HEK293 (cell line): ENCODE results near the gene C22orf39.

Experiments
- BCL11A ChIP-seq: fragments of 450-650 bp; formaldehyde crosslinking; IDR thresholded peaks from 2 replicates; pipeline ENCODE4 v1.5.1; 2016; ENCODE audit warnings: low read depth, missing biosample characterization, missing genetic modification characterization
- BCL11B ChIP-seq: fragments of 450-650 bp; formaldehyde crosslinking; IDR thresholded peaks from 2 replicates; pipeline ENCODE4 v1.5.1; 2016; ENCODE audit warnings: low read depth, missing biosample characterization, missing genetic modification characterization
- KLF1 ChIP-seq: fragments of 450-650 bp; formaldehyde crosslinking; IDR thresholded peaks from 2 replicates; pipeline ENCODE4 v1.5.1; 2016; ENCODE audit warnings: missing biosample characterization, missing genetic modification characterization
- MYNN ChIP-seq: fragments of 450-650 bp; formaldehyde crosslinking; IDR thresholded peaks from 2 replicates; pipeline ENCODE4 v1.5.1; 2016; ENCODE audit warnings: missing biosample characterization, missing genetic modification characterization, borderline replicate concordance
- PRDM4 ChIP-seq: fragments of 450-650 bp; formaldehyde crosslinking; IDR thresholded peaks from 2 replicates; pipeline ENCODE4 v1.5.1; 2017; ENCODE audit warnings: missing biosample characterization, missing genetic modification characterization
- ZBTB21 ChIP-seq: fragments of 450-650 bp; formaldehyde crosslinking; IDR thresholded peaks from 2 replicates; pipeline ENCODE4 v1.5.1; 2017; ENCODE audit warnings: missing biosample characterization, missing genetic modification characterization
- ZNF138 ChIP-seq: fragments of 450-650 bp; formaldehyde crosslinking; IDR thresholded peaks from 2 replicates; pipeline ENCODE4 v1.5.1; 2016; ENCODE audit warnings: missing biosample characterization, missing genetic modification characterization, borderline replicate concordance
- ZNF175 ChIP-seq: fragments of 450-650 bp; formaldehyde crosslinking; IDR thresholded peaks from 2 replicates; pipeline ENCODE4 v1.5.1; 2016; ENCODE audit warnings: missing biosample characterization, missing genetic modification characterization
- ZNF362 ChIP-seq: fragments of 450-650 bp; formaldehyde crosslinking; IDR thresholded peaks from 2 replicates; pipeline ENCODE4 v1.5.1; 2016; ENCODE audit warnings: missing biosample characterization, missing genetic modification characterization
- ZNF394 ChIP-seq: fragments of 450-650 bp; formaldehyde crosslinking; IDR thresholded peaks from 2 replicates; pipeline ENCODE4 v1.5.1; 2016; ENCODE audit warnings: missing biosample characterization, missing genetic modification characterization, mild to moderate bottlenecking, moderate library complexity, borderline replicate concordance
- ZNF423 ChIP-seq: fragments of 450-650 bp; formaldehyde crosslinking; IDR thresholded peaks from 2 replicates; pipeline ENCODE4 v1.5.1; 2016; ENCODE audit warnings: missing biosample characterization, missing genetic modification characterization
- ZNF514 ChIP-seq: fragments of 450-650 bp; formaldehyde crosslinking; IDR thresholded peaks from 2 replicates; pipeline ENCODE4 v1.5.1; 2016; ENCODE audit warnings: missing biosample characterization, missing genetic modification characterization
- ZNF701 ChIP-seq: fragments of 450-650 bp; formaldehyde crosslinking; IDR thresholded peaks from 2 replicates; pipeline ENCODE4 v1.5.1; 2016; ENCODE audit warnings: missing biosample characterization, missing genetic modification characterization
- ZNF792 ChIP-seq: fragments of 450-650 bp; formaldehyde crosslinking; IDR thresholded peaks from 2 replicates; pipeline ENCODE4 v1.5.1; 2016; ENCODE audit warnings: missing biosample characterization, missing genetic modification characterization
- ZSCAN16 ChIP-seq: fragments of 450-650 bp; formaldehyde crosslinking; IDR thresholded peaks from 2 replicates; pipeline ENCODE4 v1.5.1; 2016; ENCODE audit warnings: missing biosample characterization, missing genetic modification characterization
- ZSCAN30 ChIP-seq: fragments of 450-650 bp; IDR thresholded peaks from 2 replicates; pipeline ENCODE4 v1.5.1; 2018; ENCODE audit warnings: missing biosample characterization, mild to moderate bottlenecking, missing genetic modification characterization, moderate library complexity
- TF ChIP-seq, protein P1 (sequence below): fragments of 450-650 bp; formaldehyde crosslinking; IDR thresholded peaks from 2 replicates; pipeline ENCODE4 v1.5.1; 2016; ENCODE audit warnings: missing biosample characterization, missing genetic modification characterization
- TF ChIP-seq, protein P2 (sequence below): fragments of 450-650 bp; formaldehyde crosslinking; IDR thresholded peaks from 2 replicates; pipeline ENCODE4 v1.5.1; 2016; ENCODE audit warnings: missing biosample characterization, missing genetic modification characterization, low read depth
- TF ChIP-seq, protein P3 (sequence below): fragments of 450-650 bp; formaldehyde crosslinking; IDR thresholded peaks from 2 replicates; pipeline ENCODE4 v1.5.1; 2016; ENCODE audit warnings: missing biosample characterization, missing genetic modification characterization
- TF ChIP-seq, protein P4 (sequence below): fragments of 450-650 bp; formaldehyde crosslinking; IDR thresholded peaks from 2 replicates; pipeline ENCODE4 v1.5.1; 2016; ENCODE audit warnings: missing biosample characterization, missing genetic modification characterization
- TF ChIP-seq, protein P5 (sequence below): fragments of 450-650 bp; formaldehyde crosslinking; IDR thresholded peaks from 2 replicates; pipeline ENCODE4 v1.5.1; 2016; ENCODE audit warnings: missing biosample characterization, missing genetic modification characterization

C22orf39 gene

DNA sequence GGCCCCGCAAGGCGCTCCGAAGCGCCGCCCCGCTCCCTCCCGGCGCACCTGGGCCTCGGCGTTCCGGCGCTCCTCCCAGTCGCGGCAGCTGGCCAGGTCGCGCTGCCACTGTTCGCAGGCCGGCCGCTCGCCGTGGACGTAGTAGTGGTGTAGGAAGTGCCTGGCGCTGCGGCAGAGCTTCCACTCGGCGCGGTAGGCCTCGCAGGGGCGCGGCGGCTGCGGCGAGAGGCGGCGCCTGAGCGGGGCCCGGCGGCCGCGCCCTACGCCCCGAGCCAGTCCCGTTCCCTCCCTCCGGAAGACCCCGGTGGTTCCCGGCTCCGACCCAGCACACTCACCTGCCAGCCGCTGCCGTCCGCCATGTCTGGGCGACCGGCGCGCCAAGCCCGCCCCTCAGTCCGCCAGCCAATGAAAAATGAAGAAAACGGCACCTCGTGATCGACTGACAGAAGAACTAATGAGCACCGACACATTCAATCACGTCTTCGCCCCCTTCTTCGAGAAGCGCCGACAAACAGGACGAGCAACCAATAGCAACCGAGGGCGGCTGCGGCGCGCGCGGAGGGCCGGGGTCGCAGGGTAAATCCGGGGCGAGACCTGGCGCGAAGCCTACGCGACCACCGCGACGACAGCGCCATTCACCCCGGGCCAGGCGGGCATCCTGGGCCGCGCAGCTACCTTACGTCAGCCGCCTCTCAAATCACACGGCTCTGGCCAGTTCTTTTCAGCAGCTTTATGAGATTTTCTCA, at the start of gene C22orf39 (continued):
- no peak for TF ChIP-seq ZSCAN16 (tag by site-specific recombination)
- TF ChIP-seq BCL11A: no peak
- TF ChIP-seq ZNF394 (tag by site-specific recombination): 0 out of 2 replicates have a peak, but pooled peaks have one; percentile 46
- TF ChIP-seq, protein P1, sequence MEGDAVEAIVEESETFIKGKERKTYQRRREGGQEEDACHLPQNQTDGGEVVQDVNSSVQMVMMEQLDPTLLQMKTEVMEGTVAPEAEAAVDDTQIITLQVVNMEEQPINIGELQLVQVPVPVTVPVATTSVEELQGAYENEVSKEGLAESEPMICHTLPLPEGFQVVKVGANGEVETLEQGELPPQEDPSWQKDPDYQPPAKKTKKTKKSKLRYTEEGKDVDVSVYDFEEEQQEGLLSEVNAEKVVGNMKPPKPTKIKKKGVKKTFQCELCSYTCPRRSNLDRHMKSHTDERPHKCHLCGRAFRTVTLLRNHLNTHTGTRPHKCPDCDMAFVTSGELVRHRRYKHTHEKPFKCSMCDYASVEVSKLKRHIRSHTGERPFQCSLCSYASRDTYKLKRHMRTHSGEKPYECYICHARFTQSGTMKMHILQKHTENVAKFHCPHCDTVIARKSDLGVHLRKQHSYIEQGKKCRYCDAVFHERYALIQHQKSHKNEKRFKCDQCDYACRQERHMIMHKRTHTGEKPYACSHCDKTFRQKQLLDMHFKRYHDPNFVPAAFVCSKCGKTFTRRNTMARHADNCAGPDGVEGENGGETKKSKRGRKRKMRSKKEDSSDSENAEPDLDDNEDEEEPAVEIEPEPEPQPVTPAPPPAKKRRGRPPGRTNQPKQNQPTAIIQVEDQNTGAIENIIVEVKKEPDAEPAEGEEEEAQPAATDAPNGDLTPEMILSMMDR: no peak
- TF ChIP-seq MYNN (tag by site-specific recombination): no peak
- peak; percentile 22; the same call in 1 of the 2 replicates for TF ChIP-seq KLF1 (tag by site-specific recombination)
- peak; percentile 84; the same call in 1 of the 2 replicates for TF ChIP-seq BCL11B (tag by site-specific recombination)
- no peak for TF ChIP-seq PRDM4
- peak; percentile 56; the same call in 1 of the 2 replicates for TF ChIP-seq ZBTB21 (tag by site-specific recombination)
- 0 out of 2 replicates have a peak, but pooled peaks have one; percentile 26 for TF ChIP-seq ZSCAN30 (tag by site-specific recombination)
- no peak for TF ChIP-seq ZNF514
- TF ChIP-seq ZNF175 (tag by site-specific recombination): no peak
- TF ChIP-seq ZNF792: no peak
- no peak for TF ChIP-seq ZNF701 (tag by site-specific recombination)
- TF ChIP-seq, protein P2, sequence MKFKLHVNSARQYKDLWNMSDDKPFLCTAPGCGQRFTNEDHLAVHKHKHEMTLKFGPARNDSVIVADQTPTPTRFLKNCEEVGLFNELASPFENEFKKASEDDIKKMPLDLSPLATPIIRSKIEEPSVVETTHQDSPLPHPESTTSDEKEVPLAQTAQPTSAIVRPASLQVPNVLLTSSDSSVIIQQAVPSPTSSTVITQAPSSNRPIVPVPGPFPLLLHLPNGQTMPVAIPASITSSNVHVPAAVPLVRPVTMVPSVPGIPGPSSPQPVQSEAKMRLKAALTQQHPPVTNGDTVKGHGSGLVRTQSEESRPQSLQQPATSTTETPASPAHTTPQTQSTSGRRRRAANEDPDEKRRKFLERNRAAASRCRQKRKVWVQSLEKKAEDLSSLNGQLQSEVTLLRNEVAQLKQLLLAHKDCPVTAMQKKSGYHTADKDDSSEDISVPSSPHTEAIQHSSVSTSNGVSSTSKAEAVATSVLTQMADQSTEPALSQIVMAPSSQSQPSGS (tag by site-specific recombination): no peak
- TF ChIP-seq ZNF423 (tag by site-specific recombination): no peak
- TF ChIP-seq, protein P3, sequence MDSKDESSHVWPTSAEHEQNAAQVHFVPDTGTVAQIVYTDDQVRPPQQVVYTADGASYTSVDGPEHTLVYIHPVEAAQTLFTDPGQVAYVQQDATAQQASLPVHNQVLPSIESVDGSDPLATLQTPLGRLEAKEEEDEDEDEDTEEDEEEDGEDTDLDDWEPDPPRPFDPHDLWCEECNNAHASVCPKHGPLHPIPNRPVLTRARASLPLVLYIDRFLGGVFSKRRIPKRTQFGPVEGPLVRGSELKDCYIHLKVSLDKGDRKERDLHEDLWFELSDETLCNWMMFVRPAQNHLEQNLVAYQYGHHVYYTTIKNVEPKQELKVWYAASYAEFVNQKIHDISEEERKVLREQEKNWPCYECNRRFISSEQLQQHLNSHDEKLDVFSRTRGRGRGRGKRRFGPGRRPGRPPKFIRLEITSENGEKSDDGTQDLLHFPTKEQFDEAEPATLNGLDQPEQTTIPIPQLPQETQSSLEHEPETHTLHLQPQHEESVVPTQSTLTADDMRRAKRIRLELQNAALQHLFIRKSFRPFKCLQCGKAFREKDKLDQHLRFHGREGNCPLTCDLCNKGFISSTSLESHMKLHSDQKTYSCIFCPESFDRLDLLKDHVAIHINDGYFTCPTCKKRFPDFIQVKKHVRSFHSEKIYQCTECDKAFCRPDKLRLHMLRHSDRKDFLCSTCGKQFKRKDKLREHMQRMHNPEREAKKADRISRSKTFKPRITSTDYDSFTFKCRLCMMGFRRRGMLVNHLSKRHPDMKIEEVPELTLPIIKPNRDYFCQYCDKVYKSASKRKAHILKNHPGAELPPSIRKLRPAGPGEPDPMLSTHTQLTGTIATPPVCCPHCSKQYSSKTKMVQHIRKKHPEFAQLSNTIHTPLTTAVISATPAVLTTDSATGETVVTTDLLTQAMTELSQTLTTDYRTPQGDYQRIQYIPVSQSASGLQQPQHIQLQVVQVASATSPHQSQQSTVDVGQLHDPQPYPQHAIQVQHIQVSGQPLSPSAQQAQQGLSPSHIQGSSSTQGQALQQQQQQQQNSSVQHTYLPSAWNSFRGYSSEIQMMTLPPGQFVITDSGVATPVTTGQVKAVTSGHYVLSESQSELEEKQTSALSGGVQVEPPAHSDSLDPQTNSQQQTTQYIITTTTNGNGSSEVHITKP (tag by site-specific recombination): no peak
- TF ChIP-seq ZNF138 (tag by site-specific recombination): no peak
- TF ChIP-seq, protein P4, sequence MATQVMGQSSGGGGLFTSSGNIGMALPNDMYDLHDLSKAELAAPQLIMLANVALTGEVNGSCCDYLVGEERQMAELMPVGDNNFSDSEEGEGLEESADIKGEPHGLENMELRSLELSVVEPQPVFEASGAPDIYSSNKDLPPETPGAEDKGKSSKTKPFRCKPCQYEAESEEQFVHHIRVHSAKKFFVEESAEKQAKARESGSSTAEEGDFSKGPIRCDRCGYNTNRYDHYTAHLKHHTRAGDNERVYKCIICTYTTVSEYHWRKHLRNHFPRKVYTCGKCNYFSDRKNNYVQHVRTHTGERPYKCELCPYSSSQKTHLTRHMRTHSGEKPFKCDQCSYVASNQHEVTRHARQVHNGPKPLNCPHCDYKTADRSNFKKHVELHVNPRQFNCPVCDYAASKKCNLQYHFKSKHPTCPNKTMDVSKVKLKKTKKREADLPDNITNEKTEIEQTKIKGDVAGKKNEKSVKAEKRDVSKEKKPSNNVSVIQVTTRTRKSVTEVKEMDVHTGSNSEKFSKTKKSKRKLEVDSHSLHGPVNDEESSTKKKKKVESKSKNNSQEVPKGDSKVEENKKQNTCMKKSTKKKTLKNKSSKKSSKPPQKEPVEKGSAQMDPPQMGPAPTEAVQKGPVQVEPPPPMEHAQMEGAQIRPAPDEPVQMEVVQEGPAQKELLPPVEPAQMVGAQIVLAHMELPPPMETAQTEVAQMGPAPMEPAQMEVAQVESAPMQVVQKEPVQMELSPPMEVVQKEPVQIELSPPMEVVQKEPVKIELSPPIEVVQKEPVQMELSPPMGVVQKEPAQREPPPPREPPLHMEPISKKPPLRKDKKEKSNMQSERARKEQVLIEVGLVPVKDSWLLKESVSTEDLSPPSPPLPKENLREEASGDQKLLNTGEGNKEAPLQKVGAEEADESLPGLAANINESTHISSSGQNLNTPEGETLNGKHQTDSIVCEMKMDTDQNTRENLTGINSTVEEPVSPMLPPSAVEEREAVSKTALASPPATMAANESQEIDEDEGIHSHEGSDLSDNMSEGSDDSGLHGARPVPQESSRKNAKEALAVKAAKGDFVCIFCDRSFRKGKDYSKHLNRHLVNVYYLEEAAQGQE (tag by site-specific recombination): no peak
- TF ChIP-seq, protein P5, sequence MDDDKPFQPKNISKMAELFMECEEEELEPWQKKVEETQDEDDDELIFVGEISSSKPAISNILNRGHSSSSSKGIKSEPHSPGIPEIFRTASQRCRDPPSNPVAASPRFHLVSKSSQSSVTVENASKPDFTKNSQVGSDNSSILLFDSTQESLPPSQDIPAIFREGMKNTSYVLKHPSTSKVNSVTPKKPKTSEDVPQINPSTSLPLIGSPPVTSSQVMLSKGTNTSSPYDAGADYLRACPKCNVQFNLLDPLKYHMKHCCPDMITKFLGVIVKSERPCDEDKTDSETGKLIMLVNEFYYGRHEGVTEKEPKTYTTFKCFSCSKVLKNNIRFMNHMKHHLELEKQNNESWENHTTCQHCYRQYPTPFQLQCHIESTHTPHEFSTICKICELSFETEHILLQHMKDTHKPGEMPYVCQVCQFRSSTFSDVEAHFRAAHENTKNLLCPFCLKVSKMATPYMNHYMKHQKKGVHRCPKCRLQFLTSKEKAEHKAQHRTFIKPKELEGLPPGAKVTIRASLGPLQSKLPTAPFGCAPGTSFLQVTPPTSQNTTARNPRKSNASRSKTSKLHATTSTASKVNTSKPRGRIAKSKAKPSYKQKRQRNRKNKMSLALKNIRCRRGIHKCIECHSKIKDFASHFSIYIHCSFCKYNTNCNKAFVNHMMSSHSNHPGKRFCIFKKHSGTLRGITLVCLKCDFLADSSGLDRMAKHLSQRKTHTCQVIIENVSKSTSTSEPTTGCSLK: no peak
- no peak for TF ChIP-seq ZNF362
